ENCODE data around the gene CCDC172.

- TF ChIP-seq CTCF (IDR thresholded peaks at IDR 0.05; ENCODE audit: insufficient read depth, low read length): no peak
- TF ChIP-seq GABPA (IDR thresholded peaks at IDR 0.05; ENCODE audit: low read depth): no peak
- no peak for TF ChIP-seq REST (IDR thresholded peaks at IDR 0.05; ENCODE audit: insufficient replicate concordance, low read depth)
- no peak for TF ChIP-seq POLR2AphosphoS5 (IDR thresholded peaks at IDR 0.05; ENCODE audit: low read depth)
These were observed 103.4 kb downstream of the CCDC172 start, which contains the start of gene PNLIPRP3 for GRCh38 chr10:116427671-116428070.
